Measurements from ENCODE around the gene LNPEP.

The LNPEP gene

DNA sequence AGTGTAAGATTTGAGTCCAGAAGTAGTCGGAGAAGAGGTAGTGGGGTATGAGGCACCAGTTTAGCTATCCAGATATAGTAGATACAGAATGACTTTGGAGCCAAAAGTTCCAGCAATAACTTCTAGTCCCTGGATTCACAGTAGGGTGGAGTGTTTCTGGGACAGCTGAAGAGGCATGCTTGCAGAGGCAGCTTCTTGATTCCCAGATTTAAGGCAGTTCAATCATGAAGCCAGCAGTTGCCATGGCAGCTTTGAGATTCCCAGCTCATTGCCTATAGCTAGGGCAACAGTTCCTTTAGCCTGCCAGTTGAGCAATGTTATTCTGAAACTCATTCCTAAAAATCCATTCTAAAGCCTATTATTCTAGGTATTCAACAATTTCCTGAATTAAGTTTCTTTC is 127.4 kb downstream of the LNPEP start:
- no peak for TF ChIP-seq SUZ12 (IDR thresholded peaks at IDR 0.05; ENCODE audit: extremely low read depth, insufficient read depth, insufficient read length)
- TF ChIP-seq ZNF274 (IDR thresholded peaks at IDR 0.05; ENCODE audit: low read depth, low read length): no peak
- TF ChIP-seq YY1 (IDR thresholded peaks at IDR 0.05; ENCODE audit: insufficient read depth, insufficient read length): no peak
- H3K36me3 ChIP-seq (ENCODE audit: insufficient read depth, insufficient read length, low read length): no peaks in the 10 kb centered on the region
- DNase-seq (ENCODE audit: low read depth, low spot score): no peak
- H3K4me1 ChIP-seq (ENCODE audit: insufficient read depth, insufficient read length): no peaks in the 10 kb centered on the region
- no peaks in the 10 kb centered on the region for H3K27me3 ChIP-seq (ENCODE audit: insufficient read depth, insufficient read length)
- H3K9me3 ChIP-seq (ENCODE audit: insufficient read depth, low read length): peaks cover 7% of the 10 kb centered on the region; the same call in 1 of the 2 replicates
- H3K9ac ChIP-seq (ENCODE audit: insufficient read length, low read depth): no peak overlapping the region
- H3K4me3 ChIP-seq (ENCODE audit: insufficient read length, low read depth): no peak overlapping the region

DNA sequence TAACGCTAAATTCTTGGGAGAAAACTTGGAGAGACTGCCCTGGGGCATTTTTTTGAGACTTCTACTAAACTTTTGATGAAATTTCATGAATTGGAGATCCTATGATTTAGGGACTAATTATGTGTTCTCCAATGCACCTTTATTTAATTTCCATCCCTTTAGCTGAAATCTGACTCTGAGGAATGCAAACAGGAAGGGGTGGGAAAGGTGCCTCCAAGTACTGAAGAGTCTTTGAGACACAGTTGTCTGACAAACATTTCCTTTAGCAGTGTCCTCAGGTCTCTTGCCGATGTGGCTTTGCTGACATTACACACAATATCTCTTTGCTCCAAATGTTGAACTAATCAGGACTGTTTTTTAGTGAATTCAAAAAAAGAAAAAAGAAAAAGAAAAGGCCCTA is 129.6 kb downstream of the LNPEP start:
- H3K27me3 ChIP-seq (ENCODE audit: insufficient read depth, insufficient read length): no peaks in the 10 kb centered on the region
- H3K9me3 ChIP-seq (ENCODE audit: insufficient read depth, low read length): no peaks in the 10 kb centered on the region
- no peaks in the 10 kb centered on the region for H3K36me3 ChIP-seq (ENCODE audit: insufficient read depth, insufficient read length, low read length)
- no peak for TF ChIP-seq SUZ12 (IDR thresholded peaks at IDR 0.05; ENCODE audit: extremely low read depth, insufficient read depth, insufficient read length)
- H3K4me3 ChIP-seq (ENCODE audit: insufficient read length, low read depth): no peak overlapping the region
- H3K4me1 ChIP-seq (ENCODE audit: insufficient read depth, insufficient read length): no peaks in the 10 kb centered on the region
- H3K9ac ChIP-seq (ENCODE audit: insufficient read length, low read depth): no peak overlapping the region
- DNase-seq (ENCODE audit: low read depth, low spot score): no peak

DNA sequence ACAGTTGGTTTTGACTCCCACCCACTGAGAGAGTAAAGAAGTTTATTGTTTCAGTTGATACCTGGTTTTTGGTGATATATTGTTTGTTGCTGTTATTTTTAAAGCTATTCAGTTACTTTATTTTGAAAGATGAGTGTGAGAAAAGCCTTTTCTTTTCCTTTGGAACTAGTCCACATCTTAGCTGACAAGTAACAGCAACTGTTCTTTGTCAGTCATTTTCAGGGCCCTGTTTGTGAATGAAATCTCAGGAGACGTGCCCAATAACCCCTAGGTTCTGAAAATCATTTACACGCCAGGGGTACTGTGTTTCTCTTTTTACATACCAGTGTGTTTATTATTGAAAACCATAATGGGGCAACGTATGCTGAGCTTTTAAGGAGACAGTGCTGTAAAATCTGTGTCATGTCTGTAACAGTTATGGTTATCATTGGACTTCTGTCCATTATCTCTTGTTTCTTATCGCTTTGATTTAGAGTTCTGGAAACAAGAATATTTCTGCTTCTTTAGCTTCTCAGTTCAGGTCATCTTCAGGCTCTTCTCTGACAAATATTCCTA is 131.5 kb downstream of the LNPEP start:
- H3K4me1 ChIP-seq (ENCODE audit: insufficient read depth, insufficient read length): no peaks in the 10 kb centered on the region
- H3K4me3 ChIP-seq (ENCODE audit: insufficient read length, low read depth): no peak overlapping the region
- H3K36me3 ChIP-seq (ENCODE audit: insufficient read depth, insufficient read length, low read length): no peaks in the 10 kb centered on the region
- no peaks in the 10 kb centered on the region for H3K27me3 ChIP-seq (ENCODE audit: insufficient read depth, insufficient read length)
- no peak for TF ChIP-seq SUZ12 (IDR thresholded peaks at IDR 0.05; ENCODE audit: extremely low read depth, insufficient read depth, insufficient read length)
- no peak for TF ChIP-seq ZNF274 (IDR thresholded peaks at IDR 0.05; ENCODE audit: low read depth, low read length)
- no peak for TF ChIP-seq YY1 (IDR thresholded peaks at IDR 0.05; ENCODE audit: insufficient read depth, insufficient read length)
- no peaks in the 10 kb centered on the region for H3K9me3 ChIP-seq (ENCODE audit: insufficient read depth, low read length)
- H3K9ac ChIP-seq (ENCODE audit: insufficient read length, low read depth): no peak overlapping the region
- no peak for DNase-seq (ENCODE audit: low read depth, low spot score)

DNA sequence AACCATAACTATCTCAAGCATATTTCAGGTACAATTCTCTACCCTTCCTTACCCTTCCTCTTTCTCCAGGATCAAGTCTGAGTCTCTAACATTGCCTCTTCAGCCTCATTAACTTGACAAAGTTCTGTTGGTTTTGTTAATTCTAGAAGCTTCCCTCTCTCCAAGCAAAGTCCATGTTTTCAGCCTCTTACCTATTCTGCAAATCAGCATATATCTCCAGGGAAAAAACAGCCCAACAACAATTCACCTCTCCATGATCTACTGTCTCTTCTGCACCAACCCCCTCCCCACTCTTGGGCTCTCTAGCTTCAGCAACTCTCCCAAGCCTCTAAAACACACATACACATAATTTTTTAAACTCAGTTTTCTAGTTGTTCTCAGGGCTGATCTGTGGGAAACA is 134.4 kb downstream of the LNPEP start:
- Histone ChIP-seq H3K9me3 (ENCODE audit: insufficient read depth, low read length) (no peaks in the 10 kb centered on the region), H3K4me3 (ENCODE audit: insufficient read length, low read depth) (no peak overlapping the region), H3K4me1 (ENCODE audit: insufficient read depth, insufficient read length) (no peaks in the 10 kb centered on the region), H3K9ac (ENCODE audit: insufficient read length, low read depth) (no peak overlapping the region), H3K27me3 (ENCODE audit: insufficient read depth, insufficient read length) (no peaks in the 10 kb centered on the region), H3K36me3 (ENCODE audit: insufficient read depth, insufficient read length, low read length) (no peaks in the 10 kb centered on the region)
- no peak for DNase-seq (ENCODE audit: low read depth, low spot score)
- TF ChIP-seq SUZ12 (IDR thresholded peaks at IDR 0.05; ENCODE audit: extremely low read depth, insufficient read depth, insufficient read length): no peak
- no peak for TF ChIP-seq YY1 (IDR thresholded peaks at IDR 0.05; ENCODE audit: insufficient read depth, insufficient read length)
- no peak for TF ChIP-seq ZNF274 (IDR thresholded peaks at IDR 0.05; ENCODE audit: low read depth, low read length)

DNA sequence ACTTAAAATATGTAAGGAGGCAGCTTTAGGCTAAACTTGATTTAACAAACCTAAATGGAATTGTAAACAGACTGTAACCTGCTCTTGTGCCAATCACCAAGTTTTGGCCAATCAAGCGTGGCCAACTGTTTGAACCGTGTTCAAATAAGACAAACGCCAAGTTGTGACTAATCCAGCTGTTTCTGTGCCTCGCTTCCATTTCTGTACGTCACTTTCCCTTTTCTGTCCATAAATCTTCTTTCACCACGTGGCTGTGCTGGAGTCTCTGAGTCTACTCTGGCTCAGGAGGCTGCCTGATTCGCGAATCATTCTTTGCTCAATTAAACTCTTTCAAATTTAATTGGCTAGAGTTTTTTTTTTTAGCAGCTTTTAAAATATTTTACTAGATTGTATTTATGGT is 135.2 kb downstream of the LNPEP start:
- Histone ChIP-seq H3K36me3 (ENCODE audit: insufficient read depth, insufficient read length, low read length) (no peaks in the 10 kb centered on the region), H3K27me3 (ENCODE audit: insufficient read depth, insufficient read length) (no peaks in the 10 kb centered on the region), H3K4me3 (ENCODE audit: insufficient read length, low read depth) (no peak overlapping the region), H3K4me1 (ENCODE audit: insufficient read depth, insufficient read length) (no peaks in the 10 kb centered on the region), H3K9me3 (ENCODE audit: insufficient read depth, low read length) (no peaks in the 10 kb centered on the region), H3K9ac (ENCODE audit: insufficient read length, low read depth) (no peak overlapping the region)
- TF ChIP-seq YY1 (IDR thresholded peaks at IDR 0.05; ENCODE audit: insufficient read depth, insufficient read length) (no peak), SUZ12 (IDR thresholded peaks at IDR 0.05; ENCODE audit: extremely low read depth, insufficient read depth, insufficient read length) (no peak), ZNF274 (IDR thresholded peaks at IDR 0.05; ENCODE audit: low read depth, low read length) (no peak)
- DNase-seq (ENCODE audit: low read depth, low spot score): no peak

DNA sequence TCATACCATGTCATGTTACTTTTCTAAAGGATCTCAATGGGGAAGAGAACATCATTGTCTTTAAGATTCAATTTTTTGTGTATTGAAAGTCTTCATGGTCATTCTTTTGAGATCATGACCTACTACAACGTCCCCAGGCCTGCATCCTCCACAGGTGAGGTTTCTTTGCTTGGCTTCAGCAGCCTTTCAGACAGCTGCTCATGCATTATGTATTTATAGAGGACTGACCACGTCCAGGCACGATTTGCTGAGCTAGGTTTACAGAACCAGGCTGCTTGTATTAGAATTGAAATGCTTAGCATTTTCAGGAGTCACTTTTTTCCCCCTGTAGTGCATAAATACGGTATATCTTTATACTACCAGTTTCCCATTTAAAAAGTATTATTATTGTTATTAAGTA is 136.1 kb downstream of the LNPEP start:
- TF ChIP-seq YY1 (IDR thresholded peaks at IDR 0.05; ENCODE audit: insufficient read depth, insufficient read length) (no peak), SUZ12 (IDR thresholded peaks at IDR 0.05; ENCODE audit: extremely low read depth, insufficient read depth, insufficient read length) (no peak), ZNF274 (IDR thresholded peaks at IDR 0.05; ENCODE audit: low read depth, low read length) (no peak)
- H3K4me1 ChIP-seq (ENCODE audit: insufficient read depth, insufficient read length): no peaks in the 10 kb centered on the region
- H3K27me3 ChIP-seq (ENCODE audit: insufficient read depth, insufficient read length): no peaks in the 10 kb centered on the region
- H3K4me3 ChIP-seq (ENCODE audit: insufficient read length, low read depth): no peak overlapping the region
- no peaks in the 10 kb centered on the region for H3K9me3 ChIP-seq (ENCODE audit: insufficient read depth, low read length)
- H3K9ac ChIP-seq (ENCODE audit: insufficient read length, low read depth): no peak overlapping the region
- no peaks in the 10 kb centered on the region for H3K36me3 ChIP-seq (ENCODE audit: insufficient read depth, insufficient read length, low read length)
- DNase-seq (ENCODE audit: low read depth, low spot score): no peak

DNA sequence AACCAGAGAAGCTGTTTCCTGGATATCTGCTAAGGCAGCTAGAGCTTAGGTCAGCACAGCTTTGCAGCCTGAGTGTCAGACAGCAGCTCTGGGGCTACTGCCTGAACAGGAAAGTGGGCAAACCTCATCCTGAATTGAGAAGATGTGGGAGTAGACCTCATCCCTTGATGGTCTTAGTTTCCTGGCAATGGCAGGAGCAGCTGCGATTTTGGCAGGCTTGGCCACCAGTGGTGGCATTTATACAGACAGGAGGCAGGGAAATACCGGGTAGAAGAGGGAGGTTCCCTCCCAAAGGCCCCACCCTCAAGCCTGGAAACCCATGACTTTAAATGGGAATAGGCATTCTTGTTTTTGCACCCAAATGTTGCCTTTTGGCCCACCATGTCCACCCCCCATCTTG is 136.8 kb downstream of the LNPEP start:
- Histone ChIP-seq H3K4me3 (ENCODE audit: insufficient read length, low read depth) (no peak overlapping the region), H3K36me3 (ENCODE audit: insufficient read depth, insufficient read length, low read length) (no peaks in the 10 kb centered on the region), H3K27me3 (ENCODE audit: insufficient read depth, insufficient read length) (no peaks in the 10 kb centered on the region), H3K4me1 (ENCODE audit: insufficient read depth, insufficient read length) (no peaks in the 10 kb centered on the region), H3K9me3 (ENCODE audit: insufficient read depth, low read length) (no peaks in the 10 kb centered on the region), H3K9ac (ENCODE audit: insufficient read length, low read depth) (no peak overlapping the region)
- TF ChIP-seq YY1 (IDR thresholded peaks at IDR 0.05; ENCODE audit: insufficient read depth, insufficient read length) (no peak), SUZ12 (IDR thresholded peaks at IDR 0.05; ENCODE audit: extremely low read depth, insufficient read depth, insufficient read length) (no peak), ZNF274 (IDR thresholded peaks at IDR 0.05; ENCODE audit: low read depth, low read length) (no peak)
- no peak for DNase-seq (ENCODE audit: low read depth, low spot score)

DNA sequence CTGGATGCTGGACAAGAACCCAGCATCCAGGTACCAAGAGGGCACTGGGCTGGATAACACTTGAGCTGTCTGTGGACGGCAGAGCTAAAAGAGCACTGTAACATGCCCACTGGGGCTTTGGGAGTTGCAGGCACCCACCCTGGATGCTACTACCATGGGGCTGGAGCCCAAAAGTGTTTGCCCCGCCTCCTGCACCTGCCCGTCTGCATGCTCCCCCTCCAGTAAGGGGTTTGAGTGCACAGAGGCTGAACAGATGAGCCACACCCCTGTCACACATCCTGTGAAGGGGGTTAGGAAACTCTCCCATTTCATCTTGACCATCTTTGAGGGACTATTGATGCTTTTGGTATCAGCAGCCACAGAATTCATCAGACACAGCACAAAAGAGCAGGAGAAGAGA is 137.5 kb downstream of the LNPEP start:
- Histone ChIP-seq H3K4me1 (ENCODE audit: insufficient read depth, insufficient read length) (no peaks in the 10 kb centered on the region), H3K27me3 (ENCODE audit: insufficient read depth, insufficient read length) (no peaks in the 10 kb centered on the region), H3K4me3 (ENCODE audit: insufficient read length, low read depth) (no peak overlapping the region), H3K9ac (ENCODE audit: insufficient read length, low read depth) (no peak overlapping the region), H3K9me3 (ENCODE audit: insufficient read depth, low read length) (no peaks in the 10 kb centered on the region), H3K36me3 (ENCODE audit: insufficient read depth, insufficient read length, low read length) (no peaks in the 10 kb centered on the region)
- TF ChIP-seq SUZ12 (IDR thresholded peaks at IDR 0.05; ENCODE audit: extremely low read depth, insufficient read depth, insufficient read length) (no peak), ZNF274 (IDR thresholded peaks at IDR 0.05; ENCODE audit: low read depth, low read length) (no peak), YY1 (IDR thresholded peaks at IDR 0.05; ENCODE audit: insufficient read depth, insufficient read length) (no peak)
- no peak for DNase-seq (ENCODE audit: low read depth, low spot score)

Data from NT2/D1 (cell line).